ENCODE results near the gene FAM78A. TPM values are rescaled to one million over a fixed set of nuclear protein-coding genes. Genes with fewer than 3 reads are reported as not detected.
"Not testable (repeated sequence)": the region's sequence is repeated elsewhere in the genome, so short reads cannot be mapped to it uniquely, and the experiment has no call there.

Gene FAM78A
- total RNA-seq, 1 experiment from 2014 or later = 7.4 TPM

- DNase-seq (ENCODE audit: low spot score) = no peak
- in situ Hi-C loops (cut with HindIII; ENCODE audit: low sequenced_read_pairs) = no loop called here
These were observed 24.2 kb downstream of the FAM78A start for GRCh38 chr9:131252120-131252519.

DNA sequence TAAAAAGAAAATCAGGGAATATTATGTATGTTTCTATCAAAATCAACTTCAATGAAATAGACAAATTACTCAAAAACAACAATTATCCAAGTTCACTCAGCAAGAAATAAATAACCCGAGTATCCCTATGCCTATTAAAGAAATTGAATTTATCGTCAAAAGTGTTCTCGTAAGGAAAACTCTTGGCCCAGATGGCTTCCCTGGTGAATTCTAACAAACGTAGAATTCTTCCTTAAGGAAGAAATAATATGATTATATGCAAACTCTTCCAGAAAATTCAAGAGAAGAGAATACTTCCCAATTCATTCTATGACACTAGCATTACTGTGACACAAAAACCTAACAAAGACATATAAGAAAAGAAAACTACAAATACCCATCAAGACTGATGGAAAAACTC is 29.7 kb downstream of the FAM78A start:
- no peak for DNase-seq (ENCODE audit: low spot score)
- in situ Hi-C loops (cut with HindIII; ENCODE audit: low sequenced_read_pairs) = no loop called here

GRCh38 chr9:131244331-131244730 is 32.0 kb downstream of the FAM78A start:
- in situ Hi-C loops (cut with HindIII; ENCODE audit: low sequenced_read_pairs); DNase-seq (ENCODE audit: low spot score): not testable (repeated sequence)

DNA sequence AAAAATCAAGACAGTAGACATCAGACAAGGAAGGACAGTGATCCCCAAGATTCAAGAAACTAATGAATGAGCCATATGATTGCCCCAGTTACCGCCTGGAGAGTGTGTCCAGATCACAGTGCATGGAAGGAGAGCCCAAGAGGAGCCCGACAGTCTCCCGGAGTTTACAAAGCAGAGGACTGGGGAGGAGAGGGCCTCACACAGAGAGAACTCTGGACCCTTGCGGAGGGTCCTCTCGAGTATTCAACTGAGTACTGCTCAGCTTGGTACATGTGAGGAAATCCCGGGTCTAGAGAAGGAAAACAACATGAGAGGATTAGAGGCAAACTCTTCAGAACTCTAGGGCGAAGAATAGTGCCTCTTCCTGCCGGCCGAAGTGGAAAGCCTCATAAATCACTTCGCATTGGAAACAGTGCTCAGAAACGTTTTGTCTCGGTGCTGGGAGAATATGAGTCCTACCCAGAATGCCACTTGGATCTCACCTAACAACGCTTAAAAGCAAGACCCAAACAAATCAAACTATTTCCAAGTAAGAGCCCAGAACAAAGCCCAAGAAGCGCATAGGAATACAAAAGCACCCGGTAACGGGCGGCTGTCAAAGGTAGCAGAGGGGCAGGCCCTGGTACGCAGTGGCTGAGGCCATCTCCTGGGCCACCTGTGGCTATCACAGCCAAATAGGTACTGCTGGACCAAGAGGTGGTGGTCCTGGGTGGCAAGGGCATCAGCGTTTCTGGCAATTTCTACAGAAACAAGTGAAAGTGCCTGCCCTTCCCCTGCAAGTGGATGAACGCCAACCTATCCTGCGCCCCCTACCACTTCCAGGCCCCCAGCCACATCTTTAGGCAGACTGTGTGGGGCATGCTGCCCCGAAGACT is 36.0 kb downstream of the FAM78A start:
- in situ Hi-C loops (cut with HindIII; ENCODE audit: low sequenced_read_pairs) = no loop called here

DNA sequence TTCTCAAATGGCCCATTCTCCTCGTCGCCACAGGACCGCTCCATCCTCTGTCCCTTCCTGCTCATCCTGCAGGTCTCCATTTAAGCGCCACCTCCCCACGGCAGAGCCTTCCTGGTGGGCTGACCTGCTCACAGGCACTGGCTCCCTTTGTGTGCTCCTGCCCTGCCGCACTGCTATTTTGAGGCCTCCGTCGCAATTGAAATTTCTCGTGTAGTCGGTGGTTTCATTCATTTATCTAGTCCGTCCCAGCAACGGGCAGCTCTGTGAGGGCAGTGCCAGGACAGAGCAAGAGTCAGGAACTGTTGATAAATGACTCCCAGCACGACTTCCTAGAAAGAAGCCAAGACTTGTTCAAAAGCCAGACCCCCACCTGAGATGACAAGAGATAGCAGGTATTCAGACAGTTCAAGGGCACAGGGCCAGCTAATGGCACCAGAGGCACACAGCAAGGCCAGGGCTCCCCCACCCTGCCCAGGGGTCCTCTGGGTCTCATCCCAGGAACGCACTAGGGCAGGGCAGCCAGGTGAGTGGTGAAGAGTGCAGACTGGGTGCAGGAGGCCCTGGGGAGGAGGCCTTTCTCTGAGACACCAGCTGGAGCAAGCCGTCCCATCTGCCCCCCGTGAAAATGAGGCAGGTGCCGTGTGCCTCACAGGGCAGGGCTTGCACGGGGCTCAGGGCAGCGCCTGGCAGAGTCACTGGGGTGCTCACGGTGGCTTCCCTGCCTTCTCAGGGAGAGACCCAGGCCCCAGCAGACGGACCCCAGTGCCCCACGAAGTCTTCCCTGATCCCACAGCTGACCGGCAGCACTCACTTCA is 36.9 kb downstream of the FAM78A start:
- DNase-seq (ENCODE audit: low spot score) = peak; percentile 81
- in situ Hi-C loops (cut with HindIII; ENCODE audit: low sequenced_read_pairs) = no loop called here

More for the DNA sequence above, 36.0 kb downstream of the FAM78A start:
- DNase-seq (ENCODE audit: low spot score) = no peak

GRCh38 chr9:131238402-131239021 is 37.8 kb downstream of the FAM78A start:
- in situ Hi-C loops (cut with HindIII; ENCODE audit: low sequenced_read_pairs) = no loop called here
- DNase-seq (ENCODE audit: low spot score) = peak; percentile 49

DNA sequence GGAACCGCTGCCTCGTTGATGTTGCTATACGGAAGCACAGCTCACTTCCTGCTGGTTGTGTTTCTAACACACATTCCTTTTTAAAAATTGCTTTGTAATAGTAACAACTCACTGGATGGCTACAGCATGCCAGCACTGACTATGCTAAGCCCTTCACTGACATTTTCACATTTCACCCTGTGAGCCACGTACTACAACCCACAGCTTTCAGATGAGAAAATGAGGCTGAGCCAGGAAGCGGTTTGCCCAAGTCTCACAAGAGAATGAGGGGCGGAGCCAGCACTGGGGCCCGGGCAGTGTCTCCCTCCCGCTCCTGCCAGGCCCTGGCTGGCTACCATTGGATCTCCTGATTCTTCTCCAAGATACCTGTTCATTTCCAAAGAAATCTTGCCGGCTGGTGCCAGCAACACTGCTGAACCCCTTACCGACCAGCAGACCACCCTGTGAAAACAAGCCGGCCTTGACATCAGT is 38.3 kb downstream of the FAM78A start:
- DNase-seq (ENCODE audit: low spot score) = peak; percentile 54
- in situ Hi-C loops (cut with HindIII; ENCODE audit: low sequenced_read_pairs) = no loop called here

DNA sequence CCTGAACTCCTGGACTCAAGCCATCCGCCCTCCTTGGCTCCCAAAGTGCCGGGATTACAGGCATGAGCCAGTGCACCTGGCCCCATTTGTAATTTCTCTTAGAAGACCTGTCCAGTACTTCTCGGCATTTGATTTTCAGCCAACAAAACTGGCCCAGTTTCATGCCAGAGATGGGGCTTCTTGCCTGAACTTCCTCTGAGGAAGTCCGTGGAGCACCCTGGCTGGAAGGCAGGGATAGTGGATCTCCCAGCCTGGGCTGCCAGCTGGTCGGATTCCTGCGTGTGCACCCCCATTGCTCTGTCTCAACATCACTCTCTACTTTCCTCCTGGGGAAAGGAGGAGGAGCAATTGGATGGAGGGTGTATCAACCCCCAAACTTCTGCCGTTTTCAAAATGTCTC is 39.0 kb downstream of the FAM78A start:
- in situ Hi-C loops (cut with HindIII; ENCODE audit: low sequenced_read_pairs) = no loop called here
- peak; percentile 18 for DNase-seq (ENCODE audit: low spot score)

DNA sequence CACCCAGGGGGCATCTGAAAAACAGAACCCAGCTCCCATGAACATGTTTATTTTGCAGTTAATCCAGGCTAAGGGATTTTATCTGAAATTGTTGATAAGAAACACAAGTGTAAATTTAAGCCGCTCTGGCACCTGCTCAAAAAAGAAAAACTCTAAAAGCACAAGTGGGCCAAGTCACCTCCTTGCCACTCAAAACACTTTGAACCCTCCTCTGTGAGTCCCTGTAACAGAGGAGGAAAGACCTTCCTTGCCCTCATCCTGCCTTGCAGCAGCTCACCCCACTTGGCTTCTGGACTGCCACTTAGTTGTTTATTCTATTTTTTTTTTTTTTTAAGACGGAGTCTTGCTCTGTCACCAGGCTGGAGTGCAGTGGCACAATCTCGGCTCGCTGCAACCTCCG is 39.5 kb downstream of the FAM78A start:
- in situ Hi-C loops (cut with HindIII; ENCODE audit: low sequenced_read_pairs) = no loop called here
- DNase-seq (ENCODE audit: low spot score) = no peak

GRCh38 chr9:131236161-131236560 is 40.1 kb downstream of the FAM78A start:
- DNase-seq (ENCODE audit: low spot score) = no peak
- in situ Hi-C loops (cut with HindIII; ENCODE audit: low sequenced_read_pairs) = no loop called here

DNA sequence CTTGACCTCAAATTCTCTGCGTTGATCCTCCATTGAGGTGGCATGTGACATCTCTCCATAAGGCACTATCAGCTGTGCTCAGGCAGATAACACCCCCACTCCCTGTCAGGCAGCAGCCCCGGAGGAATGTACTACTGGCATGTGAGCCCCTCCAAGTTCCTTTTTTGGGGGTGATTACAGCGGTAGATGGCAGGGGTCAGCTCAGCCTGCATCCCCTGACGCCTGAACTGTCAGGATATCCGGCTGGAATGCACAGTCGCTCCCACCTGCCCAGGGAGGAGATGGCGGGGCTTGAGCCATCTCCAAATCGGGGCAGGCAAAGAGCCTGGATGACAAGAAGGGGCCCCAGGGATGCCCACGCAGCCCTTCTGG is 40.8 kb downstream of the FAM78A start:
- DNase-seq (ENCODE audit: low spot score) = no peak
- in situ Hi-C loops (cut with HindIII; ENCODE audit: low sequenced_read_pairs) = no loop called here

DNA sequence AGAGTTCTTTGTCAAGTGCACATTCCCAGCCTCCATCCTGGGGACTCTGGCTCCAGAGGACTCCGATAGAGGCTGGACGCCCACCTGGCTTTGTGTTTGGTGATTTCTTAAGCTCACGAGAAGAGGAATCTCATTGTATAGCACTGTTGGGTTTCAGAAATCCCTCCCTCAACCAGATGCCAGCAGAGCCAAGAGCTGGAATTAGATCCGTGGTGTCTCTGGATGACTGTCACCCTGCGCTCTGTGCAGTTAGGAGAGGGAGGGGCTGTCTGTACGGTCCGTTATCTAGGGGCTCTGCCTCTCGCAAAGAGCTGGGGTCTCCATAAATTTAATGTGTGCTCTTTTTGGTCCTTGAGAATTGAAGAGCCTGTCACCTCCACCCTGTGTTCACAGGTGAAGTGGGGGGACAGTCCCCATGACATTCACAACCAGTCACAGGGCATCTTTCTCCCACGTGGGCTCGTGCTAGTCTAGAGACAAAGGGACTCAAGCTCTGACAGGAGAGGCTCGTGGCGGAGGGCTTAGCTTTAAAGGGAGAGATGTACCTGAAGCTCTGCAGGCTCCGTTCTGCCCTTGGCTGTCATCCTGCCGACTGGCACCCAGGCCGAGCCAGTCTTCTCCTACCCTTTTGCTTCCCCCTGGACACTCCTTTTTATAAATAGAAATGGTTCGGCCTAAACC is 41.4 kb downstream of the FAM78A start:
- no peak for DNase-seq (ENCODE audit: low spot score)
- in situ Hi-C loops (cut with HindIII; ENCODE audit: low sequenced_read_pairs) = no loop called here

- DNase-seq (ENCODE audit: low spot score) = no peak
These were observed 42.3 kb downstream of the FAM78A start for GRCh38 chr9:131233995-131234394.

GRCh38 chr9:131233556-131233955 is 42.8 kb downstream of the FAM78A start:
- DNase-seq (ENCODE audit: low spot score) = no peak
- in situ Hi-C loops (cut with HindIII; ENCODE audit: low sequenced_read_pairs) = no loop called here

More at GRCh38 chr9:131233995-131234394, 42.3 kb downstream of the FAM78A start:
- in situ Hi-C loops (cut with HindIII; ENCODE audit: low sequenced_read_pairs) = no loop called here

- DNase-seq (ENCODE audit: low spot score) = no peak
- in situ Hi-C loops (cut with HindIII; ENCODE audit: low sequenced_read_pairs) = no loop called here
These were observed 47.3 kb downstream of the FAM78A start for GRCh38 chr9:131228988-131229387.

DNA sequence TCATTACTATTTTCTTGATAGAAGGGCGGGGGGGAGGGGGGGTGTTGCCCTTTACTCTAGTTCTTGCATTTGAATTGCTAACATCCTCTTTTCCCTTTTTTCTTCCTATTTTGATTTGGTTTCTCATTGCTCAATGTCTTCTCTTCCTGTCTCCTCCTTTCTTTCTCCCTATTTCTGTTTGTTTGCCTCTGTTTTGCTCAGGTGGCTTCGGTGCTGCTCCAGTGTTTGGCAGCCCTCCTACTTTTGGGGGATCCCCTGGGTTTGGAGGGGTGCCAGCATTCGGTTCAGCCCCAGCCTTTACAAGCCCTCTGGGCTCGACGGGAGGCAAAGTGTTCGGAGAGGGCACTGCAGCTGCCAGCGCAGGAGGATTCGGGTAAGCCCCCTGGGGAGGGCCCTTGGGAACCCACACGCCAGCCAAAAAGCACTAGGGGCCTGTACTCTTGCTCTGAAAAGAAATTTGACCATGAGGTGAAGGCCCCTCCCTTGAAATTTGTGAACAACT is 48.3 kb downstream of the FAM78A start:
- no peak for DNase-seq (ENCODE audit: low spot score)
- in situ Hi-C loops (cut with HindIII; ENCODE audit: low sequenced_read_pairs) = no loop called here

- in situ Hi-C loops (cut with HindIII; ENCODE audit: low sequenced_read_pairs) = no loop called here
- no peak for DNase-seq (ENCODE audit: low spot score)
These were observed 49.0 kb downstream of the FAM78A start for GRCh38 chr9:131227112-131227958.

- in situ Hi-C loops (cut with HindIII; ENCODE audit: low sequenced_read_pairs) = no loop called here
- DNase-seq (ENCODE audit: low spot score) = no peak
These were observed 50.1 kb downstream of the FAM78A start for GRCh38 chr9:131226226-131226625.
